Left cardiac atrium (tissue), 4 donors: Measurements from ENCODE around the gene SLC22A4. TPM values are rescaled to one million over a fixed set of nuclear protein-coding genes. Genes with fewer than 3 reads are reported as not detected.

Experiments
- ATAC-seq, 2 donors: fragments of 200-7000 bp; cut with Tn5 transposase; one replicate each; pipeline ENCODE4 v1.9.1; 2020; ENCODE audit warnings: mild to moderate bottlenecking in 2 of 2, moderate library complexity in 2 of 2
- DNase-seq: peaks from one replicate; pipeline ENCODE4 v3.0.0-alpha.2; 2020
- intact Hi-C, 2 donors: fragments of 100-400 bp; cut with DNase I; formaldehyde crosslinking; loops; one replicate each; pipeline versions ENCODE4 v1.14.1 to v1.15.1; 2022 to 2023
- microRNA-seq, 2 donors: library from miRNA; unstranded; fragments of <30 nt; microRNA quantifications; one replicate each; pipeline ENCODE4 v1.2.0, GENCODE V29; 2020
- total RNA-seq, 2 donors: library from RNA; stranded (reverse); fragmentation: NEBNext Ultra II Directional; extraction: Animal tissue kit (Norgen Biotek cat#: 25700); gene quantifications; one replicate each; pipeline ENCODE4 v1.2.1, GENCODE V29; 2021
- donor health status: DM: no; HTN: yes; CAD: no.
- donor health status: DM: no; HTN: yes; CAD: no; lungs with severe emphysema.
- donor health status: DM: yes; HTN: yes; CAD: no.
- donor health status: Dilated cardiomyopathy.

The SLC22A4 gene
- total RNA-seq, 2 donors from 2014 or later, result 2.2 to 3.3 TPM

DNA sequence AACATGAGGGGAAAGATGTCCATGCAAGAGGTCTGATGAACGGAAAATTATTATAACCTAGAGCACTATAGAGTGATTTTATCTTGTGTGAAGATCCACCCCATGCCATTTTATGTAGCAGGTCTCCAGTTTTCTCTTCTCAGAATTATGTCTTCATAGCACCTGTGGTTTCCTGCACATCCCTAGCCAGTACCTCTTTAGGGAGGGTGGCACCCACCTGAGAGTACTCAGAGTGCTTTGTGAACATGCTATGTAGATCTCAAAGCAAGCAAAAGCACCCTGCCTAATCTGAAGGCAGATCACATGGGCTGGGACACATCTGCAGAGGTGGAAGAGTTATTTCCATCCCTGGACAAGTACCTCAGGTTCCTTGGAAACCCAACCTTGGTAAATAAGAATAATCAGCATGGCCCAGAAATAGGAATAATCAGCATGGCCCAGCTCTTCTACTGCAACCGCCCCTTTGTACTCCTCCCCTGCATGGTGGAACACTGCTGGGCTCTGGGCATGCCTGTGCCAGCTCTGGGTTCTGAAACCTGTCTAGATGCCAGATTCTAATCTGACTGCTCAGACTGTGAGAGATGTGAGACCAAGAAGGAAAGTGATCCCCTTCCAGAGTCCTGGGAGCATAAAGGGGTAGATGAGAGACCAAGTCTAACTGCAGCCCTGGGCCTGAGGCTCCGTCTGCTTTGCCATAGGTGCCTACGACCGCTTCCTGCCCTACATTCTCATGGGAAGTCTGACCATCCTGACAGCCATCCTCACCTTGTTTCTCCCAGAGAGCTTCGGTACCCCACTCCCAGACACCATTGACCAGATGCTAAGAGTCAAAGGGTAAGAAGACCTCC, 99.0 kb downstream of the SLC22A4 start:
- DNase-seq, result no peak
- intact Hi-C loops, result no loop called here
- no peak for ATAC-seq

Small RNA genes lying within 50 kb of the gene (microRNA-seq; reads per million reads assigned to microRNA genes)
- gene MIR3936, result 0 to 0.20 reads per million in 2 donors

Other genes with a start within 250 kb of the SLC22A4 start
- not detected for gene IL3, start 233.7 kb upstream of the SLC22A4 start, total RNA-seq
- not detected for gene CSF2, start 220.6 kb upstream of the SLC22A4 start, total RNA-seq
- gene P4HA2, start 66.5 kb upstream of the SLC22A4 start, total RNA-seq, result 10 to 100 TPM; 60.2 to 78.4 TPM
- gene PDLIM4, start 36.7 kb upstream of the SLC22A4 start, total RNA-seq, result 10 to 100 TPM; 12.4 to 38.5 TPM
- gene SLC22A5, start 75.3 kb downstream of the SLC22A4 start, total RNA-seq, result 10 to 100 TPM in 1 of 2 donors, 1 to 10 TPM in 1; 7.9 to 15.3 TPM
- gene IRF1, start 196.4 kb downstream of the SLC22A4 start, total RNA-seq, result 10 to 100 TPM; 11.8 to 21.4 TPM
- gene IL5, start 249.1 kb downstream of the SLC22A4 start, total RNA-seq, result not detected